GM18526 (cell line): ENCODE results near the gene PSMG3.

ENCODE experiments used
- POLR2A ChIP-seq: IDR thresholded peaks from 3 replicates; pipeline ENCODE4 v1.6.1; 2011; ENCODE audit not compliant: insufficient read length; ENCODE audit errors: extremely low read depth

Gene PSMG3

GRCh38 chr7:1546274-1546908 is 23.4 kb downstream of the PSMG3 start:
- no peak for TF ChIP-seq POLR2A

- no peak for TF ChIP-seq POLR2A
Observed at GRCh38 chr7:1545417-1546246, 24.2 kb downstream of the PSMG3 start.

GRCh38 chr7:1544896-1545416 is 24.9 kb downstream of the PSMG3 start:
- no peak for TF ChIP-seq POLR2A

GRCh38 chr7:1544178-1544895 is 25.5 kb downstream of the PSMG3 start:
- no peak for TF ChIP-seq POLR2A

GRCh38 chr7:1543826-1544177 is 26.0 kb downstream of the PSMG3 start:
- no peak for TF ChIP-seq POLR2A

- TF ChIP-seq POLR2A, result no peak
Observed at GRCh38 chr7:1542841-1543747, 26.7 kb downstream of the PSMG3 start.

GRCh38 chr7:1542329-1542728 is 27.5 kb downstream of the PSMG3 start:
- TF ChIP-seq POLR2A, result no peak

- TF ChIP-seq POLR2A, result no peak
Observed at GRCh38 chr7:1541431-1542162, 28.2 kb downstream of the PSMG3 start.

- no peak for TF ChIP-seq POLR2A
Observed at GRCh38 chr7:1540776-1541271, 29.0 kb downstream of the PSMG3 start.

GRCh38 chr7:1539882-1540775 is 29.7 kb downstream of the PSMG3 start:
- no peak for TF ChIP-seq POLR2A

GRCh38 chr7:1539181-1539881 is 30.5 kb downstream of the PSMG3 start:
- no peak for TF ChIP-seq POLR2A

- no peak for TF ChIP-seq POLR2A
Observed at GRCh38 chr7:1538544-1539180, 31.2 kb downstream of the PSMG3 start.
